IPS DF 19.7 (cell line): Measurements from ENCODE around the gene ANXA2R.
"Not testable (repeated sequence)": the region's sequence is repeated elsewhere in the genome, so short reads cannot be mapped to it uniquely, and the experiment has no call there.

Experiments used
- DNase-seq: peaks from one replicate; pipeline ENCODE4 v3.0.0-alpha.2; 2013; ENCODE audit warnings: low read depth, low spot score

Gene ANXA2R

GRCh38 chr5:43033841-43034590, 6.1 kb downstream of the ANXA2R start:
- DNase-seq: no peak

- no peak for DNase-seq
Measured at GRCh38 chr5:43027054-43027785, 12.9 kb downstream of the ANXA2R start.

DNA sequence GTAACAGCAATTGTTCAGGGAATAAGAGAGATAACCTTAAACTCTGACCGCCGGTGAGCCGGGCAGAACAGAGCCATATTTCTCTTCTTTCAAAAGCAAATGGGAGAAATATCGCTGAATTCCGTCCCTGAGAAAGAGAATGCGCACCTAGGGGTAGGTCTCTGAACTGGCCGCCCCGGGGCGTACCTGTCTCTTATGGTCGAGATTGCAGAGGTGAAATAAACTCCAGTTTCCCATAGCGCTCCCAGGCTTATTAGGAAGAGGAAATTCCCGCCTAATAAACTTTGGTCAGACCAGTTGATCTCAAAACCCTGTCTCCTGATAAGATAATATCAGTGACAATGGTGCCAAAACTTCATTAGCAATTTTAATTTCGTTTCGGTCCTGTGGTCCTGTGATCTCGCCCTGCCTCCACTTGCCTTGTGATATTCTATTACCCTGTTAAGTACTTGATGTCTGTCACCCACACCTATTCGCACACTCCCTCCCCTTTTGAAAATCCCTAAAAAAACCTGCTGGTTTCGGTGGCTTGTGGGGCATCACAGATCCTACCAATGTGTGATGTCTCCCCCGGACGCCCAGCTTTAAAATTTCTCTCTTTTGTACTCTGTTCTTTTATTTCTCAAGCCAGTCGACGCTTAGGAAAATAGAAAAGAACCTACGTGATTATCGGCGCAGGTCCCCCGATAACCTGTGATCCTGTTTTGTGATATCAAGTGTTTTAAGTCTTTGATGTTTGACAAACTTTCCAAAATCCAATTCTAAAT, 14.8 kb downstream of the ANXA2R start:
- not testable (repeated sequence) for DNase-seq

GRCh38 chr5:43024217-43024616, 15.9 kb downstream of the ANXA2R start:
- DNase-seq: no peak

DNA sequence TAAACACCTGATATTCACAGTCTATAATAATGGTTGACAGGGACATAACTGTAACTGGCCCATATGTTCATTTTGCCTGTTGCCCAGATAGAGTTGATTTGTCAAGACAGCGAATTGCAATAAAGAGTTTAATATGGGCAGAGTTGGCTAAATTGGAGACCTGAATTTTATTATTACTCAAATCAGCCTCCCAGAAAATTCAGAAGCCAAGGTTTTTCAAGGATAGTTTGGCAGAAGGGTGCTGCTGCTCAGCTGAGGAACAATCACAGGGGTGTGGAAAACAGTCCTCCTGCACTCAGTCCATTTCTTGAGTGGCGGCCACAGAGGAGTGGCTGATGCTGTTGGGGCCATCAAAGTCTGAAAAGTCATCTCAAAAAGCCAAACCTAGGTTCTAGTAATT, 19.0 kb downstream of the ANXA2R start:
- DNase-seq: no peak

GRCh38 chr5:43020399-43020746, 19.7 kb downstream of the ANXA2R start:
- DNase-seq: no peak

- no peak for DNase-seq
Measured at GRCh38 chr5:43019614-43020398, 20.3 kb downstream of the ANXA2R start.

GRCh38 chr5:43019291-43019613, 20.9 kb downstream of the ANXA2R start:
- no peak for DNase-seq

GRCh38 chr5:43017428-43017815, 22.7 kb downstream of the ANXA2R start:
- DNase-seq: no peak

DNA sequence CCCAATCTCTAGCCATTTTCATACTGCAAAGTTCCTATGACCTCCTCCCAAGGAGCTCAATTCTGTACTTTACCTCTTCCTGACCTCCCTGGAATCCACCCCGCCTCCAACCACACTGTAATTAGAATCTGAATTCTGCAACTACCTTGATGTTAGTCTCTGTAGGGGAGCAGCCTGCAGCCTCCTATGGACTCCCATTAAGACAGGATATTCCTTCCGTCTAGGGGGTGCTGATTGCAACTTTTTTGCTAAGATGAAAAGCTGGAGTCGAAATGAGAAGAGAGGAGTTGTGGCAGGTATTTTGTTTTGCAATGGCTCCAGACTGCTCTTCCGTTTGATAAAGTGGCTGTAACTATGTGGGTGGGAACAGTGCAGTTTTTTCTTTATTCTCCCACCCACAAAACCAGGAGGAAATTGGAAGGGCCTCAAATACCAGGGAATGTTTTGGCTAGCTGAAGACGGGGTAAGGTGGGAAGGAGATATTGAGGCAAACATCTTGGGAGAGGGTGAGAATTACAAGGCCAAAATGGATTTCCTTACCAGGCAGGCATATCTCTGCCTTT, 23.8 kb downstream of the ANXA2R start:
- no peak for DNase-seq

DNA sequence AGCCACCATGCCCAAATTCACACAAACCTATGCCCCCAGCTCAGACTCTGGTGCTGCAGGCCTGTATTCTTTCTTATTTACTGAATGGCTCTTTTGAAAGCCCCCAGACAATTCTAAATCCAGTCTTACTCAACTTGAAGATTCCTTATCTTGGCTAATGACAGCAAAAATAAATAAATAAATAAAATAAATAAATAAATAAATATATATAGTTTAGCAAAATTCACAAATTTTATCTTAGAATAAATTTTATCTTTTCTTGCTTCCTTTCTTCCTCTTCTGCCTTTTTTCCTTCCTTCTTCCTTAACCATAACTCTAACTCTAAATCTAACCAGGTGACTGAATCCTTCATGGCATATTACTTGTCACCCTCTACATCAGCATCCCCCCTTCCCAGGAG, 25.6 kb downstream of the ANXA2R start:
- no peak for DNase-seq

DNA sequence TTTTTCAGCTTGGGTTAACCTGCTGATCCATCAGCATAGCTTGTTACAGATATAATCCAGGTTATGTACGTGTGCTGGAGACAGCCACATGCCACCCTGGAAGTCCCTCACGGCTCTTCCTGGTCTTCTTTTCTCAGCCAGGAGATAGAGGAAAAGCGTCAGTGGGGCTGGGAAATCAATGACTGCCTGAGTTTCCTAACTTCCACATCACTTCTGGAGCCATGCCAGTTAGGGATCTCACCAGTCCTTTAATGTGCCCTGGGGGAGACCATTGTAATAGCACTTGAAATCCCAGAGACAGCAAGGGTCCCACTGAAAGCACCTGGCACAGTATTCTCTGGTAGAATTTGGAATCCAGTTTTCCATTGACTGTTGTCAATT, 29.2 kb downstream of the ANXA2R start:
- DNase-seq: no peak

DNA sequence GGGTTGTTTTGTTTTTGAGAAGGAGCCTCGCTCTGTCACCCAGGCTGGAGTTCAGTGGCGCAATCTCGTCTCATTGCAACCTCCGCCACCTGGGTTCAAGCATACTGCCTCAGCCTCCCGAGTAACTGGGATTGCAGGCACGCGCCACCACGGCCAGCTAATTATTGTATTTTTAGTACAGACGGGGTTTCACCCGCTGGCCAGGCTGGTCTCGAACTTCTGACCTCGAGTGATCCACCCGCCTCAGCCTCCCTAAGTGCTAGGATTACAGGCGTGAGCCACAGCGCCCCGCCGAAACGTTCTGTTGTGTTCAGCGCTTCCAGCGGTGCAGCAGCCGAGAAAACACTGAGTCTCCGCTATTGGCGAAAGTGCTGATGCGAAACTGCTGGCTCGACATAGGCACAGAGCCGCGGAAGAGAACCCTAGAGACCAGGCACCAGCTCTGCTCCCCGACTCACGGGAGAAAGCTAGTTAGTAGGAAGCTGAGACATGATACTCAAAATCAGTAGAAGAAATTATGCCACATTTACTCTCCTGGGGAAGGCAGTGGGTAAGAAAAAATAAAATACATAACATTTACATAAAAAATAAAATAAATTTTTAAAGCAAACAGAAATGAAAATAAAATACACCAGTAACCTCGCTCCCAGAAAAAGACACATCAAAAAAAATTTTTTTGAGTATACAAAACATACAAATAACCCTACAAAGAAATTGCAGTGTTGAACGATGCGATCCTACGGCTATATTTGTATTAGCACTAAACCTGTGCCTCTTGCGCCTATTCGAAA, 31.6 kb downstream of the ANXA2R start:
- DNase-seq: no peak

DNA sequence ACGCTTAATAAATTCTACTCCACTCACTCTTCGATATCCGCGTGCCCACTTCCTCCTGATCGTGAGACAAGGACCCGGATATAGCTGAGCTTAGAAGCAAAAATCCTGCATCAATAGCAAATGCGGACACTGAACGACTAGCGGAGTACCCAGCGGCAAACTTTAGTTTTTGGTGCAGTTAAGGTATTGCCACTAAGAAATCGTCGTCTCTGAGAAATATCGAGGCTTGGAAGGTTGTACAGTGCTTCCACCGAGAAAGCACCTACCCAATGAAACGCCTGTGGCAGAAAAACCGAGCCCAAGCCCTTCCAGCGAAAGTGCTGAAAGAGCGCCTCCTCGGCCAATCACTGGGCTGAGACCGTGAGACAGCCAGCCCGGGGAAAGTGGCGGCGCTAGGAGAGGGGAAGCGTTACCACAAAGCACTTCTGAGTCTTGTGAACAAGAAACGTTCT, 32.2 kb downstream of the ANXA2R start:
- DNase-seq: no peak

DNA sequence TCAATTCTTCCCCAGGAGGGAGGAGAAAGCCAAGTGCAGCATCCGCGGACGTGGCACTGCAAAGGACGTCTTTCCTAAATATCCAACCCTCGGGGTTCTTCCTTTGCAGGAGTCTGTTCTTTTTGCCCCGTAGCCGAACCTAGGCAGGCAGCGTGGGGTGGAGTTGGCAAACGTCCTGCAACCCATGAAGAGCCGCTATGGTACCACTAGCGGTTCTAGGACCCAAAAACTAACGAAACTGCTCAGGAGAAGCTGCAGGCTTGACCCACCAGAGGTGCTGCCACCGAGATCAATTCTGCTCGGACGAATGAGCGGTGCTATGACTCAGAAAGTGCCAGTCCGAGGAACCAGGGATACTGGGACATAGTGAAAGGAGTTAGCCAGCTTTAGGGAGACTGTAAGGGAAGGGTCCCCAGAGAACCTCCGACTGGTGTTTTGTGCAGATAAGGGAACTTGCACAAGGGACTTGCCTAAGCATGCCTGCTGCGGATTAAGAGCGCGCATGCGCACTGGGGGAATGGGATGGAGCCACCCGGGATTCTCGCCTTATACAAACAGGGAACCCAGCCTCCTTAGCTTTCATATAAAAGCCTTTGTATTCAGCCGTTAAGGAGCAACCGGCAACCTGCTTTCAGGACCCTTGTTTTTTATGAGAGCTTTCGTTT, 32.7 kb downstream of the ANXA2R start:
- DNase-seq: no peak

DNA sequence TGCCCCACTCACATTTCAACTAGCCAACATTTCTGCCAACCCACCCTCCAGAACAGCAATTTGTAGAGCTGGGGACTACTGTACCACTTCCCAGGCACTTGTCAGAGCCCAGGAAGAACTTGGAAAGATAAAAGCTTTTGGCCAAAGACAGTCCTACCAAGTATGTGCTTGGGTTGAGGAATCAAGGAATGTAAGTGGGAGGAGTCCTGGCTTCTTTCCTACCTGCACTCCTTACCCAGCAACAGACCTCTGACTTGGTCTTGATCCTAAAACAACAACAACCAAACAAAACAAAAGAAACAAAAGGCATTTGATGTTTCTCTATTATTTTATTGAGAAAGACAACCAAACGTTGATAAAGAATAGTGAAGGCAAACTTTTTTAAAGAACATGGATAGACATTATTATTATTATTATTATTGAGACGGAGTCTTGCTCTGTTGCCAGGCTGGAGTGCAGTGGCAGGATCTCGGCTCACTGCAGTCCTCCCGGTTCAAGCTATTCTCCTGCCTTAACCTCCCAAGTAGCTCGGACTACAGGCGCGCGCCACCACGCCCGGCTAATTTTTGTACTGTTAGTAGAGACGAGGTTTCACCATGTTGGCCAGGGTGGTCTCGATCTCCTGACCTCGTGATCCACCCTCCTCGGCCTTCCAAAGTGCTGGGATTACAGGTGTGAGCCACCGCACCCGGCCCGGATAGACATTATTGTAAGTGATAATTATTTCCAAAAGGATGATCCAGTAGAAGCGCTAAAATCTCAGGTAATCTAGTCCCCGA, 33.5 kb downstream of the ANXA2R start:
- no peak for DNase-seq

DNA sequence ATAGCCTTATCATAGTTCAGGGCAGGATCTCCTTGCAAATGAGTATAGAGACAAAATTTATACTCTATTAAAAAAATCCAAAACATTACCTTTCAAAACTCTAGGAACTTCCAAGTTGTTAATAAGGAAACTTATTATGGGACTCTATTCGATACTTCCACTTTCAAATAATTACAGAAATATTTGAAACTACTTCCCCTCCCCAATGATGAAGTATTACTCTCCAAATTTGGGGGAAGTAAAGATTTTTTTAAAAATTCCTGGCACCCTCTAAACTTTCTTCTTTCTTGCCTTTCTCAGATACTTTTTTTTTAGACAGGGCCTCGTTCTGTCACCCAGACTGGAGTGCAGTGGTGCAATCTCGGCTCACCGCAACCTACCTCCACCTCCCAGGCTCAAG, 35.1 kb downstream of the ANXA2R start:
- no peak for DNase-seq

GRCh38 chr5:43001748-43002147, 38.4 kb downstream of the ANXA2R start:
- no peak for DNase-seq

DNA sequence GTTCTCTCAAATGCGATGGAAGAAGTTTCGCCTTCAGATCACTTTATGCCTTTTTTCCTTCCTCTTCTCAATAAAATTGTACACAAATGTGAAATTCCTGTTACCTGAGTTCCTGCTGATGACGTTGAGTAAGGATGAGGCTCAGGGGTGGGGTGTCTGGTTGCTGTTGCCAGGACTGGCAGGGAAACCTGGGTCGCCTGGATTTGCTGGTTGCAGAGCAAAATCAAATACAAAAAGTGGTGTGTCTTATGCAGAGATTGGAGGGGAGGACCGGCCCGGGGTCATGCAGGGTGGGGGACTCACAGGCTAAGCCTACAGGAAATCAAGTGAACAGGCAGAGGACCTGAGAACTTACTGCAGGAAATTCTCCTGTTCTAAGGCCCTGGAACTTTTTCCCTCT, 39.2 kb downstream of the ANXA2R start:
- no peak for DNase-seq
